ENCODE data around the gene SMG1.
"Not testable (repeated sequence)": the region's sequence is repeated elsewhere in the genome, so short reads cannot be mapped to it uniquely, and the experiment has no call there.

Gene SMG1

GRCh38 chr16:18931756-18932155 is 5.5 kb upstream of the SMG1 start:
- H3K9me3 ChIP-seq (ENCODE audit: control insufficient read depth, low read depth, low read length): no peaks in the 10 kb centered on the region
- H3K4me3 ChIP-seq (ENCODE audit: low read length): no peak overlapping the region
- no peaks in the 10 kb centered on the region for H3K27me3 ChIP-seq (ENCODE audit: control insufficient read depth, insufficient read depth, low read length)
- H3K27ac ChIP-seq (ENCODE audit: low read length): no peak overlapping the region
- H3K36me3 ChIP-seq (ENCODE audit: control insufficient read depth, low read depth, low read length): no peaks in the 10 kb centered on the region
- H3K4me1 ChIP-seq (ENCODE audit: control insufficient read depth, low read depth, low read length): no peaks in the 10 kb centered on the region
- H3K9ac ChIP-seq (ENCODE audit: low read length): no peak overlapping the region

GRCh38 chr16:18930095-18930494 is 3.9 kb upstream of the SMG1 start:
- not testable (repeated sequence) for H3K27ac ChIP-seq (ENCODE audit: low read length); H3K27me3 ChIP-seq (ENCODE audit: control insufficient read depth, insufficient read depth, low read length); H3K9ac ChIP-seq (ENCODE audit: low read length); H3K9me3 ChIP-seq (ENCODE audit: control insufficient read depth, low read depth, low read length); H3K4me1 ChIP-seq (ENCODE audit: control insufficient read depth, low read depth, low read length); H3K4me3 ChIP-seq (ENCODE audit: low read length); H3K36me3 ChIP-seq (ENCODE audit: control insufficient read depth, low read depth, low read length)

- not testable (repeated sequence) for H3K27me3 ChIP-seq (ENCODE audit: control insufficient read depth, insufficient read depth, low read length); H3K27ac ChIP-seq (ENCODE audit: low read length); H3K4me1 ChIP-seq (ENCODE audit: control insufficient read depth, low read depth, low read length); H3K36me3 ChIP-seq (ENCODE audit: control insufficient read depth, low read depth, low read length); H3K9ac ChIP-seq (ENCODE audit: low read length); H3K9me3 ChIP-seq (ENCODE audit: control insufficient read depth, low read depth, low read length); H3K4me3 ChIP-seq (ENCODE audit: low read length)
These were observed 1.9 kb upstream of the SMG1 start for GRCh38 chr16:18928073-18928472.

GRCh38 chr16:18925215-18925985 is 808 bp downstream of the SMG1 start:
- H3K27ac ChIP-seq (ENCODE audit: low read length); H3K27me3 ChIP-seq (ENCODE audit: control insufficient read depth, insufficient read depth, low read length); H3K36me3 ChIP-seq (ENCODE audit: control insufficient read depth, low read depth, low read length); H3K4me1 ChIP-seq (ENCODE audit: control insufficient read depth, low read depth, low read length); H3K9me3 ChIP-seq (ENCODE audit: control insufficient read depth, low read depth, low read length): not testable (repeated sequence)
- H3K9ac ChIP-seq (ENCODE audit: low read length): peak overlapping the region; percentile 83
- H3K4me3 ChIP-seq (ENCODE audit: low read length): peak overlapping the region; percentile 91

GRCh38 chr16:18923935-18924334 is 2.3 kb downstream of the SMG1 start:
- not testable (repeated sequence) for H3K27me3 ChIP-seq (ENCODE audit: control insufficient read depth, insufficient read depth, low read length); H3K4me1 ChIP-seq (ENCODE audit: control insufficient read depth, low read depth, low read length); H3K9me3 ChIP-seq (ENCODE audit: control insufficient read depth, low read depth, low read length); H3K36me3 ChIP-seq (ENCODE audit: control insufficient read depth, low read depth, low read length); H3K27ac ChIP-seq (ENCODE audit: low read length); H3K9ac ChIP-seq (ENCODE audit: low read length)
- peak overlapping the region; percentile 91 for H3K4me3 ChIP-seq (ENCODE audit: low read length)

GRCh38 chr16:18923124-18923523 is 3.1 kb downstream of the SMG1 start:
- H3K9me3 ChIP-seq (ENCODE audit: control insufficient read depth, low read depth, low read length); H3K4me1 ChIP-seq (ENCODE audit: control insufficient read depth, low read depth, low read length); H3K27ac ChIP-seq (ENCODE audit: low read length); H3K27me3 ChIP-seq (ENCODE audit: control insufficient read depth, insufficient read depth, low read length); H3K4me3 ChIP-seq (ENCODE audit: low read length); H3K36me3 ChIP-seq (ENCODE audit: control insufficient read depth, low read depth, low read length); H3K9ac ChIP-seq (ENCODE audit: low read length): not testable (repeated sequence)

- not testable (repeated sequence) for H3K27me3 ChIP-seq (ENCODE audit: control insufficient read depth, insufficient read depth, low read length); H3K4me1 ChIP-seq (ENCODE audit: control insufficient read depth, low read depth, low read length)
These were observed 16.6 kb downstream of the SMG1 start for GRCh38 chr16:18909585-18909984.

GRCh38 chr16:18908716-18909115 is 17.5 kb downstream of the SMG1 start:
- not testable (repeated sequence) for H3K4me1 ChIP-seq (ENCODE audit: control insufficient read depth, low read depth, low read length); H3K4me3 ChIP-seq (ENCODE audit: low read length)

More at GRCh38 chr16:18909585-18909984, 16.6 kb downstream of the SMG1 start:
- not testable (repeated sequence) for H3K9ac ChIP-seq (ENCODE audit: low read length); H3K4me3 ChIP-seq (ENCODE audit: low read length); H3K27ac ChIP-seq (ENCODE audit: low read length); H3K36me3 ChIP-seq (ENCODE audit: control insufficient read depth, low read depth, low read length); H3K9me3 ChIP-seq (ENCODE audit: control insufficient read depth, low read depth, low read length)

GRCh38 chr16:18902778-18903177 is 23.4 kb downstream of the SMG1 start:
- H3K9ac ChIP-seq (ENCODE audit: low read length); H3K4me1 ChIP-seq (ENCODE audit: control insufficient read depth, low read depth, low read length); H3K9me3 ChIP-seq (ENCODE audit: control insufficient read depth, low read depth, low read length): not testable (repeated sequence)

More at GRCh38 chr16:18908716-18909115, 17.5 kb downstream of the SMG1 start:
- not testable (repeated sequence) for H3K27me3 ChIP-seq (ENCODE audit: control insufficient read depth, insufficient read depth, low read length); H3K36me3 ChIP-seq (ENCODE audit: control insufficient read depth, low read depth, low read length); H3K27ac ChIP-seq (ENCODE audit: low read length); H3K9ac ChIP-seq (ENCODE audit: low read length); H3K9me3 ChIP-seq (ENCODE audit: control insufficient read depth, low read depth, low read length)

GRCh38 chr16:18902044-18902443 is 24.2 kb downstream of the SMG1 start:
- not testable (repeated sequence) for H3K36me3 ChIP-seq (ENCODE audit: control insufficient read depth, low read depth, low read length); H3K4me3 ChIP-seq (ENCODE audit: low read length); H3K9me3 ChIP-seq (ENCODE audit: control insufficient read depth, low read depth, low read length); H3K9ac ChIP-seq (ENCODE audit: low read length); H3K27ac ChIP-seq (ENCODE audit: low read length); H3K27me3 ChIP-seq (ENCODE audit: control insufficient read depth, insufficient read depth, low read length); H3K4me1 ChIP-seq (ENCODE audit: control insufficient read depth, low read depth, low read length)

More at GRCh38 chr16:18902778-18903177, 23.4 kb downstream of the SMG1 start:
- H3K27ac ChIP-seq (ENCODE audit: low read length); H3K4me3 ChIP-seq (ENCODE audit: low read length); H3K36me3 ChIP-seq (ENCODE audit: control insufficient read depth, low read depth, low read length); H3K27me3 ChIP-seq (ENCODE audit: control insufficient read depth, insufficient read depth, low read length): not testable (repeated sequence)

- not testable (repeated sequence) for H3K27me3 ChIP-seq (ENCODE audit: control insufficient read depth, insufficient read depth, low read length); H3K4me1 ChIP-seq (ENCODE audit: control insufficient read depth, low read depth, low read length); H3K9me3 ChIP-seq (ENCODE audit: control insufficient read depth, low read depth, low read length); H3K4me3 ChIP-seq (ENCODE audit: low read length); H3K36me3 ChIP-seq (ENCODE audit: control insufficient read depth, low read depth, low read length); H3K27ac ChIP-seq (ENCODE audit: low read length); H3K9ac ChIP-seq (ENCODE audit: low read length)
These were observed 25.0 kb downstream of the SMG1 start for GRCh38 chr16:18901194-18901593.

- not testable (repeated sequence) for H3K9me3 ChIP-seq (ENCODE audit: control insufficient read depth, low read depth, low read length); H3K27me3 ChIP-seq (ENCODE audit: control insufficient read depth, insufficient read depth, low read length); H3K4me3 ChIP-seq (ENCODE audit: low read length); H3K9ac ChIP-seq (ENCODE audit: low read length); H3K27ac ChIP-seq (ENCODE audit: low read length); H3K4me1 ChIP-seq (ENCODE audit: control insufficient read depth, low read depth, low read length)
- peaks cover 10% of the 10 kb centered on the region for H3K36me3 ChIP-seq (ENCODE audit: control insufficient read depth, low read depth, low read length)
These were observed 41.8 kb downstream of the SMG1 start for GRCh38 chr16:18884456-18884855.

Data from iPS-18a (cell line).